ENCODE results near the gene ATP6V0D1.
"Not testable (repeated sequence)": the region's sequence is repeated elsewhere in the genome, so short reads cannot be mapped to it uniquely, and the experiment has no call there.

The ATP6V0D1 gene

DNA sequence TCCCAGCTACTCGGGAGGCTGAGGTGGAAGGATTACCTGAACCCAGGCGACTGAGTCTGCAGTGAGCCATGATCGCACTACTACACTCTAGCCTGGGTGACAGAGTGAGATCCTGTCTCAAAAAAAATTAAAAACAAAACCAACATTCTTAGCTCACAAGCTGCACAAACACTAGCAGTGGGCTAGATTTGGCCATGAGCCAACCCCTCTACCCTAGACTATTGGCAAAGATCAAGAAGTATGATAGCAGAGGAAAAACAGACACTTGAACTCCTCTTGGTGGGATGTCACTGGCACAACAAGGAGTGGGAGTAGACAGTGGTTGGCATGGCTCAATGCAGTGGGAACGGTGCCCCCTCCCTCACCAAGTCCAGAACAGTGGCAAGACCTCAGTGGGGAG lies 28.1 kb upstream of the ATP6V0D1 start:
- intact Hi-C loops (cut with DNase I) = no loop called here
- no peak for DNase-seq

DNA sequence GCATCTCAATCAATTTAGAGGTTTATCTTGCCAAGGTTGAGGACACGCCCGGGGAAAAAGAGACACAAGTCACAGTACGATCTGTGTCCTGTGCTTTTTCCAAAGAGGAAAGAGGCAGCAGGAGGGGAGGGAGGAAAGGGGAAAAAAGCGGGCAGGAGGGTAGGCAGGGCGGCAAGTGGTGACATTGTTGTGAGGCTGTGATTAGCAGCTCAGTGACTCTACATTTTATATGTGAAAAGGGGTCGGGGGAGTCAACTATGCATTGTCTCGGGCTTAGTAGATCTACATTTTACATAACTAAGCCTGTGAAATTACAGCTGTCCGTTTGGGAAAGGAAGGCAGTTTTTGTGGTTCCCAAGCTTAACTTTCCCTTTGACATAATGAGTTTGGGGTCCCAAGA lies 25.5 kb upstream of the ATP6V0D1 start:
- intact Hi-C loops (cut with DNase I) = no loop called here
- DNase-seq = no peak

DNA sequence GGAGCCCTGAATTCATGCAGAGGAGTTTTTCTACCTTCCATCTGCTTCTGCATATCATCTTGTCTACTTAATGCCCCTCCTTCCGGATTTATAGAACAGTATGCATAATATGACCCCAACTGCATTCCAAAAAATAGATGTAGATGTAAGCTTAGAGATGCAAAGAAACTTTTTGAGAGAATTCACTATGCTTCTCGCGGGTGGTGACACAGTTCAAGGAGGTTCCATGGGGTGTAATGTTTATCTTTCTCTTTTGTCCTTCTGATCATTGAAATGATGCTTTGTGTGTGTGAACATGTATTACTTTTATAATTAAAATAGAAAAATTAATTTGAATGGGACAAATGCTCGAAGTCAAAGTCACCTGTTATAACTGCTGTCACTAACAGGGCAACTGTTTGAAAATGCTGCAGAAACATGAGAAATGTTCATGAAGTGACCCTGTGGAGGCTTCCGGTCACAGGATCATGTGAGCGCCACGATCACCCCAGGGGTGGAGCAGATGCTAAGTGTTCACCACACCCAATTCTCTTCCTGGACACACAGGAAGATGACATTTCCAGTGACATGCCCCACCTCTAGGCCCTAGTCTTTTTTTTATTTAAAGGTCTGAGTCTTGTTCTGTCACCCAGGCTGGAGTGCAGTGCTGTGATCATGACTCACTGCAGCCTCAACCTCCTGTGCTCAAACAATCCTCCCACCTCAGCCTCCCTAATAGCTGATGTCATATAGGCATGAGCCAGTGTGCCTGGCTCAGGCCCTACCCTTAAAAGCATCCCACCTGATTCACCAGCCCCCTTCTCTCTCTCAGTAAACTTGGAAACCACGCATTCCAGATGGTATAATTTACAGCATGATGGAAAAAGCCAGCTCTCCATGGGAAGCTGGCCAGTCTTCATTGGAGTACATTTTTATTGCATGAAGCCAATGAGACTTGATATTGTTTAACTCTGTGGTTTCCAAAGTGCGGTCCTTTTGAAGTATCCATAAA lies 23.4 kb upstream of the ATP6V0D1 start:
- intact Hi-C loops (cut with DNase I) = no loop called here

DNA sequence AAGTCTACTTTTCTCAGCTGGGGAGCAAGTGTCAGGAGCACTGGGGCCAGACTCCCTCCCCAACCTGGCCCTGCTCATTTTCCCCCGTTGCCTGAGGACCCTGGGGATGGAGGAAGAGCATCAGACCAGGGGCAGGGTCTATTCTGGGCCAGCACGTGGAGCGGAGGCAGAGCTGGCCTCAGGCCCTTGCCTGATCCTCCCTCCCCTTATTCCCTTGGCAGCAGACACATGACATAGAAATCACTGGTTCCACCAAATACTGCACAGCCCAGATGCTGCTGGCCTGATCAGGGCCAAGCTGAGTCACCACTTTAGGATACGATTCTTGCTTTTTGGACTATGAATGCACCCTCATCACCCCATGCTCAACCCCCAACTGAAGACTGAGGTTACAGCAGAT lies 18.1 kb upstream of the ATP6V0D1 start:
- DNase-seq = no peak
- intact Hi-C loops (cut with DNase I) = no loop called here

More for the DNA sequence above, 23.4 kb upstream of the ATP6V0D1 start:
- DNase-seq = no peak

DNA sequence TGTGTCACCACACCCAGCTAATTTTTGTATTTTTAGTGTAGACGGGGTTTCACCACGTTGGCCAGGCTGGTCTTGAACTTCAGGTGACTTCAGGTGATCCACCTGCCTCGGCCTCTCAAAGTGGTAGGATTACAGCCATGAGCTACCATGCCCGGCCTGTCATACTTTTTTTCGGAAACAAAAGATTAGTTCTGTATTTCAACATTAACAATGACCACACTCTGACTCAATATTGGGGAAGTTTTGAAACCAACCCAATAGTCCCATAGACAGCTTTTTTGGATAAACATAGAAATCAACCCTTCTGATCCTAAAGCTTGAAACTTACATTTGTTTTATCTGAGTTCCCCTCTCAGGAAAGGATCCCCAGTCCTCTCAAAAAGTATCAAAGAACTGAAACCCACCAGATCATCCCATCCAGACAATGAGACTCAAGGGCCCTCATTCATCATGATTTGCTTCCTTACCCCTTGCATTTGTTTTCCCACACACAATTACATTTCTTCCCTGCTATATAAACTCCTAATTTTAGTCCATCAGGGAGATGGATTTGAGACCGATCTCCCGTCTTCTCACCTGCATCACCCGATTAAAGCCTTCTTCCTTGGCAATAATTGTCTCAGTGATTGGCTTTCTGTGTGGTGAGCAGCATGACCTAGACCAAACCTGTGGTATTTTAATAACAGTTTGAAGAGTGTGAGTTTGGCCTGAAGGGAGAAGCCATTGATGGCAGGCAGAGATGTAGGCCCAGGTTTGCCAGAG lies 9.6 kb upstream of the ATP6V0D1 start:
- no peak for DNase-seq
- intact Hi-C loops (cut with DNase I) = loop anchor here (5.0 kb wide), 1 partner anchor 72 kb away; the partner anchor contains the start of gene CTCF

DNA sequence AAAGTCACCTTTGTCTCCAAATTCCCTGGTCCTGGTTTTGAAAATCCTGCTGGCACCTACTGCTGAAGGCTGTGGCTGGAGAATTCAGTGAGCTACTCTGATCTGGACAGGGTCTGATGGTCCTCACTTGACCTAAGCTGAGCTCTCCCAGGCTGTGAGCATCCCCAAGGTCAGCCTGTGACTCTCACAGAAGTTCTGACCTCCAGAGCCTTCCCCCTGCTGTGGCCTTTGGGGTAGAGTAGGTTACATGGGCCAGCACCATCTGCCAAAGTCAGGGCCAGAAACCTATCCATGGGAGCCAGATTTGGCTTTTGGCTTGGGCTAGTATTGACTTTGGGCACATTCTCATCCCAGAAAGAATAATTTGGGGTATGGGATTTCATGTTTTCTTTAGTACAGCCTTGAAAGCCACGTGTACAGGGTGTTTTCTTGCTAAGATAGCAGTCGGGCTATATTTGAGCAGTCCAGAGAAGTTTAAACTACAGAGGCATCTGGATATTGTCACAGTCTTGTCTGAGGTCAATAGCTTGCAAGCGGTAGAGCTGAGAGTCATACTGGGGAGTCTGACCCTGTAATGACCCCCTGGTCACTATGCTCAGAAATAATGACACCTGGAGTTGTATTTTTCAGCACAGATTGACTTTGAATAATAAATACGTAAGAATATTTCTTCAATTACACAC lies 8.6 kb upstream of the ATP6V0D1 start:
- intact Hi-C loops (cut with DNase I) = loop anchor here (5.0 kb wide), 1 partner anchor 73 kb away; the partner anchor contains the start of gene CTCF
- DNase-seq = no peak

DNA sequence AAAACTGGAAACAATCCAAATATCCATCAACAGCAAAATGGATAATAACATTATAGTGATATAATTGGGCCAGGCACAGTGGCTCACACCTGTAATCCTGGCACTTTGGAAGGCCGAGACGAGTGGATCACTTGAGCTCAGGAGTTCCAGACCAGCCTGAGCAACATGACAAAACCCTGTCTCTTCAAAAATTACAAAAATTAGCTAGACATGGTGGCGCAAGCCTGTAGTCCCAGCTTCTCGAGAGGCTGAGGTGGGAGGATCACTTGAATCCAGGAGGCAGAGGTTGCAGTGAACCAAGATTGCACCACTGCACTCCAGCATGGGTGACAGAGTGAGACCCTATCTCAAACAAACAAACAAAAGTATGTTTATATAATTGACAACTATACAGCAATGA lies 6.6 kb upstream of the ATP6V0D1 start:
- DNase-seq; intact Hi-C loops (cut with DNase I): not testable (repeated sequence)

DNA sequence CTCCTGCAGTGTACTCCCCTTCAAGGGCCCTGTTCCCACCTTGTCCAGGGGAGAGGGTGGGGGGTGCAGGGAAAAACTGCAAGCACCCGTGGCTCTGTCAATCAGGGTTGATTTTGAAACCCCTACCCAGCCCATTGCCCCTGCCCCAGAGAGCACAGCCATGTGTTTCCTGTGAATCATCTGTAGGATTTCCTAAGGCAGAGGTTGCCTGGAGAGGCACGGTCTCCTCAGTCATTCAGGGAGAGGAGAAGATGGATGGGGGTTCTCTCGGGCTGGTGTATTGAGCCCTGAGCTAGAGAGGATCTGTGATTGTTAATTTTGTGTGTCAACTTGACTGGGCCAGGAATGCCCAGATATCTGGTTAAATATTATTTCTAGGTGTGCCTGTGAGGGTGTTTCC lies 5.8 kb upstream of the ATP6V0D1 start:
- no peak for DNase-seq
- intact Hi-C loops (cut with DNase I) = no loop called here

DNA sequence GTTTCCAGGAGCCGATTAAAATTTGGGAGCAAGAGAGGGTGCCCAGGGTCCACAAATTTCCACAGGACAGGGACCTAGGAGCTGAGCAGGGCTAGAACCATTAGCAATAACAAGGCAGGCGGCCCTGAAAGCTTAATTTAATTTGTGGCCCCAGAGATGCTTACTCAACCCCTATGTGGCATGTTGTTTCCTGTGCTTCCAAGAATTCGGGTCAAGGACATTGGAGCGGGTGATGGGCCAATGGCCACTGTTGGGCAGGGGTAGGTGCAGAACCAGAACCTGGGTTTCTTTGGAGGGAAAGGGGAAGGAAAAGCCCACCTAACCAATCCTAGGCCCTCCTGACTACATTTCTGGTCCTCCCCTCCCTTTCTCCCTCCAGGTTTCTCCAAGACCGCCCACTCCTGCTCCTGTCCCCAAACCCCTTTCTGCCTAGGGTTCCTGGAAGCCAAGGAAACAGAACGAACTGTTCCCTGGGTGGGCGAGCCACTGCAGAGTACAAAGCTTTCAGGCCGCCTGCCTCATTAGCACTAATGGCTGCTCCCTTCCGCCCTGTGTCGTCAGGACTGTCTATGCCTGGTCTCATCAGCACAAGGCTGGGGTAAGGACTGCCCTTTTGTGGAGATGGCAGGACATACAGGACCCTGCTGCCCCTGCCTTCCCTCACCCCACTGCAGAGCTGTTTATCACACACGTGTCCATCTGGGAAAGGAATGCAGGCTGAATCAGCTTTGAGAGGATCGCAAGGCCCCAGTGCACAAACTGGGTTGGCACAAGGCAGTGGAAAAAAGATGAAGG lies 3.0 kb upstream of the ATP6V0D1 start:
- no peak for DNase-seq

DNA sequence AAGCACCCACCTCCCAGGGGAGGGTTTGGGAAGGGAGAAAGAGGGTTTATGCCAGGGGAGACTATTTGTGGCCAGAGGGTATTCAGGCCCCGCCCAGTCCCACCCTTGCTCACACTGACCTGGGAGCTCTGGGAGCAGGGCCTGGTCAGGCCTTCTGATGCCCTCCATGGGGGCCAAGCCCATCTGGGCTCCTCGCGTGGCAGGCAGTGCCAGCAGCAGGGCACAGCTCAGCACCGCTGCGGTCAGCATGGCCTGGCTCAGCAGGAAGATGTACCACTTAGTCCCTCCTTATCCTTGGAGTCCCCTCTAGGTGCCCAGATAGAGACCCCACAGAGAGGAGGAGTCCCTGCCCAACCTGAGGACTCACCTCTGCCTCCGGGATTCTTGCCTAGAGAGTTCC lies 2.2 kb upstream of the ATP6V0D1 start, which contains the start of gene AGRP:
Gene AGRP, minus strand, starts transcription at position 398 of the 400 bp plus-strand sequence. Its CDS starts 149 bp downstream, at position 249.
- intact Hi-C loops (cut with DNase I) = loop anchor here (5.0 kb wide), 1 partner anchor 34 kb away; no protein-coding TSS in a partner anchor

More for the DNA sequence above, 3.0 kb upstream of the ATP6V0D1 start:
- intact Hi-C loops (cut with DNase I) = loop anchor here (5.0 kb wide), 1 partner anchor 33 kb away; no protein-coding TSS in a partner anchor

DNA sequence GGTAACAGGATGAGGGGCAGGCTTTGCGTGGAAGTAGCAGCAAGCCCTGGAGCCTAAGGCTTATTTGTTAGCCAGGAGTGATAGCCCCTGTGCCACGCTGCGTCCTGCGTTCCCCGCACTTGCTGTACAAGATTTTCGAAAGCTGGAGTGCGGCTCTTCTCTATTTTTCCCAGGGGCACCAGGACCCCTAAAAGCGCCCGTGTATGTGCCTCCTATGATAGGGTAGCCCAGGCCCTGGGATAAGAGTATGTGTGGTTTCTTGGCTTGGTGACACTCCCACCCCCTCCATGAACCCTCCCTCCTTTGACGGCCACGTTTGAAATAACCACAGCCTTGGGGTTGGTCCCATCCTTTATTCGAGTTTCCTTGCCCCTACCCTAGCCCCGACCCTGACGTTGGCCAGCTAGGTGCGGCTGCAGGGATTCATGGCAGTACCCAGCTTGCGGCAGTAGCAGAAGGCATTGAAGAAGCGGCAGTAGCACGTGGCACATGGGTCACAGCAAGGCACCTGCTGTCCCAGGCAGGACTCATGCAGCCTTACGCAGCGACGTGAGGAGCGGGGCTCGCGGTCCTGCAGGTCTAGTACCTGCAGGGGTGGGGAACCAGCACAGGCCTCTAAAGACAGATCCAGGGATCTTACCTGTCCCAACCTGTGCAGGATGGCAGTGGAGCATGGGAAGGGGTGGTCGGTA lies 1.4 kb upstream of the ATP6V0D1 start:
- DNase-seq = peak in 1 of 10 donors; percentile 66
- intact Hi-C loops (cut with DNase I) = loop anchor here (5.0 kb wide), 1 partner anchor 35 kb away; no protein-coding TSS in a partner anchor

More for the DNA sequence above, 2.2 kb upstream of the ATP6V0D1 start, which contains the start of gene AGRP:
- DNase-seq = peak in 1 of 10 donors; percentile 61

DNA sequence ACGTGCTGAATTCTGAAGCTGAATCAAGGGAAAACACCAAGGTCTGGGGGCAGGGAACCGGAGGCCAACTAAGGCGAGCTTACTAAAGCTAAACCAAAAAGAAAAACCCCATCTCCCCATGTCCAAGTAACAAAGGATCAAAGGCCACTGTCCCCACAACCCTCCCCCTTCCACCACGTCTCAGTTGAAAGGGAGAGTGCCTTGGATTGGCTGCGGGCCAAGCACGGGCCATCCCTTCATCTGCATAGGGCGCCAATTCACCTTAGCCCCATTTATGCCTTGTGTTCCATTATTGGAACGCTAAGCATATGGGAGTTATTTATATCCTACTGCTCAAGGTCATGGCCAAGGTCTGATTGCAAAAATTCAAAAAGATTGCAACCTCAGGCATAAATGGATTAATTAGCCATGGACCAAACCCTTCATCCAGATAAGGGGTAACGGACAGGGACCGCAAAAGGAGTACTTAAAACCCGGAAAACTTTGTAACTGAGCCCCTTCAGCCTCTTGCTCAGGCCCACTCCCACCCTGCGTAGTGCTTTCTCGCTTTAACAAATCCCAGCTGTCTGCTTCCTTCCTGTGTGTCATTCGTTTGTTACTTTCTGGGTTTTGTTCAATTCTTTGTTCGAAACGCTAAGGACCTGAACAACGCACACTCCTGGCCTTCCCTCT lies 740 bp upstream of the ATP6V0D1 start:
- intact Hi-C loops (cut with DNase I) = loop anchor here (5.0 kb wide), 1 partner anchor 36 kb away; no protein-coding TSS in a partner anchor
- DNase-seq = peak in 3 of 10 donors; percentile 31 to 36 (median 32)

DNA sequence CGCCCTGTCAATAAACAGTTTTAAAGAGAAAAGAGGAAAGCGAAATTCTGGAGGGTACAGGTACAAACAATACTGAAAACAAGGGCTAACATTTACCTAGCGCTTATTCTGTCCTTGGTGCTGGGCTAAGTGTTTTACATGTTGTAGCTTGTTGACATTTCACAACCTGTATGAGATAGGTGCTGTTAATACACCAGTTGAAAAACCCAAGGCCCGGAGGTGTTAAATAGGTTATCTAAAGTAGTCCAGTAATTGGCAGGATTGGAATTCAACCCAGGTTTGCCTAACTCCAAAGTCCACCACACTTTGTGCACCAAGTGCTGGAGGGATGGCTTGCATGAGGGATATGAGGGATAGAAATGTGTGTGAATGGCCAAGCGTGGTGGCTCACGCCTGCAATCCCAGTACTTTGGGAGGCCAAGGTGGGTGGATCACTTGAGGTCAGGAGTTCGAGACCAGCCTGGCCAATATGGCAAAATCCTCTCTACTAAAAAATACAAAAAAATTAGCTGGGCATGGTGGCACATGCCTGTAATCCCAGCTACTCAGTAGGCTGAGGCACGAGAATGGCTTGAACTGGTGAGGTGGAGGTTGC lies 2.9 kb downstream of the ATP6V0D1 start:
- intact Hi-C loops (cut with DNase I) = no loop called here
- DNase-seq = no peak

DNA sequence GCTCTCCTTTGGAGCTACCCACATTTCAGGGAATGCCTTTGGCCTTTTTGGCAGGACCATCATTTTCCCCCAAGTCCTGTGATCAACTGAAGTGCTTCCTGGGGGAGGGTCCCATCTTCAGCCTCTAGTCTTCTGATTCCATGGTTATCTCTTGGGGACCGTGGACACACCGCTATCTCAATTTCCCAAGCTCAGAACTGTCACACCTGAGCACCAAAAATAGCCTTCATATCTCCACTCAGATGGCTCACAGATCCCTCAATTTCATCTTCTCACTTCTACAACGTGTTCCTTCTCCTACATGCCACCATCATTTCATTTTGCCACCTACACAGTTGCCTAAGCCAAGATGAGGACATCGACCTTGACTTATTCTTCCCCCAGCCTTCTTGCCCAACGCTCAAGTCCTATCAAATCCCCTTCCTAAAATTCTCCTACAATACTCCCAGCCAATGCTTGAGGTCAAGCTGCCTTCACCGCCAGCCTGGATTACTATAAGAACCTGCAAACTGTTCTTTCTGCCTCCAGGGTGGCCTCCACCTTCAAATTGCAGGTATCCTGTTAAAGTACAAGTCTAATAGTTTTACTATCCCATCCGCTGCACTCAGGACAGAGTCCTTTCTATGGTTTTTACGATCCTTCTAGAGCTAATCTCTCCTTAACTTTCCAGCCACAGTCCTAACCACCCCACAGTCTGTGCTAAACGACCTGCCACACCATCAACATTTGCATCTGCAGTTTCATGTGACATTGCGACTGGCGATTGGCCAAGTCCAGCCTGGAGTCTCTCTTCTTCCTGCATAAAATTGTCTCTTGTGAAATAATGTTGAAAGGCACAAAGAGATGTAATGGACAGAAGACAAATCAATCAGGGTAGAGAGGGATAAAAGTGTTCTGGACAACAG lies 6.2 kb downstream of the ATP6V0D1 start:
- intact Hi-C loops (cut with DNase I) = no loop called here
- DNase-seq = no peak

DNA sequence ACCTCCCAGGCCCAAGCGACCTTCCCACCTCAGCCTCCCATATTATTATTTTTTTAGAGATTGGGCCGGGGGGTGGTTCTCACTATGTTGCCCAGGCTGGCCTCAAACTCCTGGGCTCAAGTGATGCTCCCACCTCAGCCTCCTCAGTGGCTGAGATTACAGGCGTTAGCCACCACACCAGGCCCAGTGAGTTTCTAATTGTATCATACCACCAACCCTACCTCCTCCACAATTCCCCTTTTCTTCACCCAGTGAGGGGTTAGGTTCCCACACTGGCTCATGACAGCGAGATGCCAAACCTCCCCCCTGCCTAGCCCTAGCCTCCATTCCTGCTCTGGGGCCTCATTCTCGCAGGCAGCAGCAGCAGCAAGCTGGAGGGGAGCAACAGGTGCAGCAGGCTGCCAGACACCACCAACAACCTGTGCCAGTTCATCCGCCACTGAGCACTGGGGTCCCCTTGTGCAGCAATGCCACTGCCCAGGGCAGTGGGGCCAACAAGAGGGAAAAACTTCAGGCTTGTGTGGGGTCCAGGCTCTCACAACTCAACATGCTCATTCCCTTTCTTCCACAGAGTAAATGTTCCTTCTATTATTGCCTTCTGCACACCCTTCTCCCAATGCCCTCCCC lies 9.1 kb downstream of the ATP6V0D1 start:
- intact Hi-C loops (cut with DNase I) = no loop called here

DNA sequence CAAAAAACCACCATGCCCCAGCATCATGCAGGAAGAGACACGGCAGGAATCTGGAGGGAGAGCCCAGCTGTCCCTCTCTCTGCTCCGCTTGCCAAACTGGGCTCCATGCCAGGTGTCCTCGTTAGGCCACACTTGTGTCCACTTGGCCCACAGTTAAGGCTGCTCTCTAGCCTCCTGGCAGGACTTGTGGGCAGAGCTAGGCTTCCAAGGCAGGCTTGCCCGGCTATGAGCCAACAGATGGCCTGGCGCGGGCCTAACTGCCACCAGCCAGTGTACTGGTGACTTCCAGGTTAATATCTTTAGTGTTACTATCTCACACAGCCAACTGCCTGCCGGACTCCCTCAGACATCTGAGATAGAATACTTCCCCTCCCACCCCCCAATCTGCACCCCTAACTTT lies 10.6 kb downstream of the ATP6V0D1 start:
- DNase-seq = peak; percentile 85 to 98 (median 90)
- intact Hi-C loops (cut with DNase I) = no loop called here

More for the DNA sequence above, 9.1 kb downstream of the ATP6V0D1 start:
- DNase-seq = peak in 1 of 10 donors; percentile 62

Measured in posterior cingulate gyrus (tissue), 11 donors.